ENCODE results near the gene HAUS2.

The HAUS2 gene

DNA sequence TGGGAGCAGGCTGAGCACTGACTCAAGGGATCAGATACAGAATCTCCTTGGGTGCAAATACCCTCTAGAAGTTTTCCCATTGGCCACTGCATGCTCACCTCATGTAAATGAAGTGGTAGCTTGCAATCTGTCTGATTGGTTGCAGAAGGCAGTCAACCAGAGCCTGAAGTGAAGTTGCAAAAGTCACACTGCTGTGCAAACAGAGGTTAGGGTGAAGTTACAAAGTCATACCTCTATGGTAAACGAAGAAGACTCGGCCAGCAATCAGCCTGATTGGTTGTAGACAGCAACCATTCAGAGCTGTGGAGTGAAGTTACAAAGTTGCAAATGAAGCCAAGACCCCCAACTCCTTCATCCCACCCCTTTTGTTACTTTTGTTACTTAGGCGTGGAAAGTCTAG, 53.9 kb downstream of the HAUS2 start:
- TF ChIP-seq, protein P1, sequence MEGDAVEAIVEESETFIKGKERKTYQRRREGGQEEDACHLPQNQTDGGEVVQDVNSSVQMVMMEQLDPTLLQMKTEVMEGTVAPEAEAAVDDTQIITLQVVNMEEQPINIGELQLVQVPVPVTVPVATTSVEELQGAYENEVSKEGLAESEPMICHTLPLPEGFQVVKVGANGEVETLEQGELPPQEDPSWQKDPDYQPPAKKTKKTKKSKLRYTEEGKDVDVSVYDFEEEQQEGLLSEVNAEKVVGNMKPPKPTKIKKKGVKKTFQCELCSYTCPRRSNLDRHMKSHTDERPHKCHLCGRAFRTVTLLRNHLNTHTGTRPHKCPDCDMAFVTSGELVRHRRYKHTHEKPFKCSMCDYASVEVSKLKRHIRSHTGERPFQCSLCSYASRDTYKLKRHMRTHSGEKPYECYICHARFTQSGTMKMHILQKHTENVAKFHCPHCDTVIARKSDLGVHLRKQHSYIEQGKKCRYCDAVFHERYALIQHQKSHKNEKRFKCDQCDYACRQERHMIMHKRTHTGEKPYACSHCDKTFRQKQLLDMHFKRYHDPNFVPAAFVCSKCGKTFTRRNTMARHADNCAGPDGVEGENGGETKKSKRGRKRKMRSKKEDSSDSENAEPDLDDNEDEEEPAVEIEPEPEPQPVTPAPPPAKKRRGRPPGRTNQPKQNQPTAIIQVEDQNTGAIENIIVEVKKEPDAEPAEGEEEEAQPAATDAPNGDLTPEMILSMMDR (IDR thresholded peaks at IDR 0.05; ENCODE audit: low read depth, low read length), result no peak

DNA sequence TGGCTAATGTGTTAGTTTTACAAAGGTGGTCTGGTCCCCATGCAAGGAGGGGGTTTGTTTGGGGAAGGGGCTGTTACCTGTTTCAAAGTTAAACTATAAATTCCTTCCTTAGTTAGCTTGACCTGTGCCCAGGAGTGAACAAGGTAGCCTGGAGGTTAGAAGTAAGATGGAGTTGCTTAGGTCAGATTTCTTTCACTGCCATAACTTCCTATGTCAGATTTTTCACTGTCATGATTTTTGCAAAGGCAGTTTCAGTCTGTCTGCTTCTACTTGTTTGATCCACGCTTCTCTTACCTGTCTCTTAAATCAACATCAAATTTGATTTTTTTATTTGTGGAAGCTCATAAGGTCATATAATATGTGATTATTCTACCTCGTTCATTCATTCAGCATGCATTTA, 55.3 kb downstream of the HAUS2 start:
- H3K4me3 ChIP-seq (ENCODE audit: low read depth, low read length), result no peak overlapping the region
- TF ChIP-seq, protein P1 (IDR thresholded peaks at IDR 0.05; ENCODE audit: low read depth, low read length), result no peak

More for the DNA sequence above, 53.9 kb downstream of the HAUS2 start:
- no peak overlapping the region for H3K4me3 ChIP-seq (ENCODE audit: low read depth, low read length)

DNA sequence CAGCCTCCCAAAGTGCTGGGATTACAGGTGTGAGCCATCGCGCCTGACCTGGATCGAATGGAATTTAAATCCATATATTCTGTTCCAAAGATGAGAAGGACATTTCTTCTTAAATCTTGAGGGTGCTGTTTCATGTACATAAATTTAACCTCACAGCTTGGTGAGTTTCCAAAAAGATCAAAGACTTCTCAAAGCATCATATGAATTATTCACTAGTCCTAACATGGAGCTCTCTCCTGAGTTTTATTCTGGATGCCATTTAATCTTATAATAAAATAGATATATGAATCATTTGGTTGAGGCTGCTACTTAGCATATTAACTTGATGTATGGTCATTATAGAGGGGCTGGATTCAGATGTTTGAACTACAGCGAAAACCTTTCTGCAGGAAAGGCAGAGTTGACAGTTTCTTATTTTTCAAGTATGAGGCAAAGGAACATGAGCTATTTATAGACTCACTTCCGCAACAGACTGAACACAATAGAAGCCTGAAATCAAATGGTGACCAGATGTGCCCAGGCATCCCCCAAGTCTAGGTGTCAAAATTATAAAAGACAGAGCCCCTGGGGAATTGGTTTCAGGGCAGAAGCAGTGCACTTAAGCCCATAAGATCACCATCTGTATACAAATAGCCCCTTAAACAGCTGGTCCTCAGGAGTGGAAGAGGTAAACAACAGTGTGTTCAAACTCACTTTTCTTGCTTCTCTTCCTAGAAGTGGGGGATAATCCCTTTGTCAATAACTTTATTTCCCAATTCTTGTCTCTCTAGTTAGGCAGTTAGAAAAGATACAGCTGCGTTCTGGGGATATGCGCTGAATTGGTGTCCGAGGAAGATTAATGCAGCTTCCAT, 56.5 kb downstream of the HAUS2 start:
- no peak overlapping the region for H3K4me3 ChIP-seq (ENCODE audit: low read depth, low read length)
- TF ChIP-seq, protein P1 (IDR thresholded peaks at IDR 0.05; ENCODE audit: low read depth, low read length), result no peak

DNA sequence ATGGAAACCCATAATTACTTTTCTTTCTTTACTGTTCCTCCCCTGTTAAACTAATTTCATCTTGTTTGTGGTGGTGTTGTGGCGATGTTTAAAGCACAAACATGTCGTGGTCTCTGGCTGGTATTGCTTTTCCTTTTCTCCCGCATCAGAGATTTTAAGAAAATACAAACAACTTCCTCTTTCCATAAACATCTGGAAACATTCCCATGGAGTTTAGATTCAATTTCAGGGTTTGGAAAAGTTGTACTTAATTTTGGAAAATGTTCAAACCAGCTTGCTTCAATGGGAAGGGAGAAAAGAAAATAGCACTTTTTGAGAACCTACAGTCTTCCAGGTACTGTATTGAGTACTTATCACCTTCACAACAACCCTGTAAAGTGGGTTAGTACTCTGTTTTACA, 57.2 kb downstream of the HAUS2 start:
- TF ChIP-seq, protein P1 (IDR thresholded peaks at IDR 0.05; ENCODE audit: low read depth, low read length), result no peak
- H3K4me3 ChIP-seq (ENCODE audit: low read depth, low read length), result no peak overlapping the region

DNA sequence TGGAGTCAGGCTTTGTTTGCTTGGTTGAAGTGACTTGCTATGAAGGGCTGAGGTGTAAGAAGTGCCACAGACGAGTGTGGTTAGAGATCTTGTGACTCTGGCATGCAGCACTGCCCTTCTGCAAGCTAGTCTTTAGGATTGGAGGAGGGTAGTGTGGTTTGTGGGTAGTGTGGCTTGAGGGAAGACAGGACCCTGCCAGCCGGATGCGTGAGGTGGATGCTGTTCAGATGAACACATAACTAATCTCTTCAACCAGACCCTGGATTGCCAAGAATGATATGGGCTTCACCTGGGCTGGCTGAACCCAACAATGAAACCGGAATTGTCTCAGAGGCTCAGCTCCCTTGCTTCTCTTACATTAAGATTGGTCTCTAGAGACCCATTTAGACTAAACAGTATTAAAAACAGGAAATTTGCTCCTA, 59.5 kb downstream of the HAUS2 start:
- H3K4me3 ChIP-seq (ENCODE audit: low read depth, low read length), result no peak overlapping the region
- TF ChIP-seq, protein P1 (IDR thresholded peaks at IDR 0.05; ENCODE audit: low read depth, low read length), result no peak

DNA sequence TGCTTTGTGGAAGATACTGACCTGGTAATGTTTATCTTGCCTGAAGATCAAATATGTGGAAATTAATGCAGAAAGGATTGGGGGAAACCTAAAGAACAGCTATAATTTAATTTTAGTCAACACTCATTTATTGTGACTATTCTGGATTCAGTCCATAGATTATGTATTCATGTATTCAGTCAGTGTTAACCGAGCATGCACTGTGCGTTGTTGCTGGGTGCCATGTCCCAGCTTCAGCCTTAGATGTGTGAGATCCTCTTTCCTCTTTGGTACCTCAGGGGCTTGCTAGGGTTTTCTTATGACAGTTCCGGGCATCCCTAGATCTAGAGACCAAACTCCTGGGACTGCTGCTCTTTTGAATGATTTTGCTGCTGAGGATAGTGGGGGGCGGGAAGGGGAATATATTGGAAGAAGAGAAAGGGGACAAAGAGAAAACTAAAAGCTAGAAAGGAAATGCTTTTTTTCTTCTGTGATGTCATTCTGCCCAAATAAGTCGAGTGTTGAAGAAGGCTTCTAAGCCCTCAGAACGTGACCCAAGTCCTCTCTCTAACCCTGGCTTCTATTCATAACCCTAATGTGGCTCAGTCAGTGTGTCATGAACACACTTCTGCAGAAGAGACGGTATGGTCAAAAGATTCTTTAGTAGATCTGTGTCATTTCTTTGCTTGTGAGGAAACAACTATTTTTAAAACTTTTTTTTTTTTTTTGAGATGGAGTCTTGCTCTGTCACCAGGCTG, 60.3 kb downstream of the HAUS2 start:
- TF ChIP-seq, protein P1 (IDR thresholded peaks at IDR 0.05; ENCODE audit: low read depth, low read length), result no peak
- H3K4me3 ChIP-seq (ENCODE audit: low read depth, low read length), result no peak overlapping the region

DNA sequence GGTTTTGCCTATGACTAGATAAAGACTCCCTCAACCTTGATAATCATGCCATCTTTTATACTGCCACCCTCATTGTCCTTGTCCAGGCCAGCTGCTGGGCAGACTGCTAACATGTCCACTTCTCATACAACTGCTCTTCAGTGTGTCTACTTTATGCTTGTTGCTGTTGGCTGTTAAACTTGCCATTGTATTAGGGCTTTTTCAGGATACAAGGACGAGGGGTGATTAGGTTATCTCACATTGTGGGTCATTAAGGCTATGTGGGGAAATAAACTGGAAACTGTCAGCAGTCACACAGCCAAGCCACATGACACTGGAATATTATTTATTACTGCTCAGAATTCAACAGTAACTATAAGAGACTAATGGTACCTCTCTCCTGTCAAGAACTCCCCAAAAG, 62.9 kb downstream of the HAUS2 start:
- TF ChIP-seq, protein P1 (IDR thresholded peaks at IDR 0.05; ENCODE audit: low read depth, low read length), result no peak
- H3K4me3 ChIP-seq (ENCODE audit: low read depth, low read length), result no peak overlapping the region
